Aorta (tissue), 5 donors: ENCODE results near the gene TTC12. TPM values are rescaled to one million over a fixed set of nuclear protein-coding genes. Genes with fewer than 3 reads are reported as not detected.

Experiments used
- ATAC-seq: fragments of 200-7000 bp; cut with Tn5 transposase; one replicate; pipeline ENCODE4 v1.9.1; 2022; ENCODE audit warnings: moderate library complexity; ENCODE audit not compliant: low FRiP score
- DNase-seq, 2 donors: peaks; one replicate each; pipeline ENCODE4 v3.0.0-alpha.2; 2020
- H3K27ac ChIP-seq, 2 donors: one replicate each; pipeline ENCODE4 v1.5.1; 2013; ENCODE audit warnings: low read length in 2 of 2, mild to moderate bottlenecking in 2 of 2, moderate library complexity in 2 of 2, control low read depth in 1 of 2, inconsistent platforms in 1 of 2, low read depth in 1 of 2
- H3K27me3 ChIP-seq, 2 donors: one replicate each; pipeline ENCODE4 v1.6.1; 2013; ENCODE audit warnings: control low read depth in 1 of 2, low read length in 1 of 2, mild to moderate bottlenecking in 1 of 2, moderate library complexity in 1 of 2; ENCODE audit not compliant: insufficient read depth in 2 of 2, control insufficient read depth in 1 of 2
- H3K36me3 ChIP-seq, 2 donors: one replicate each; pipeline ENCODE4 v1.6.1; 2013; ENCODE audit warnings: control low read depth in 1 of 2, low read length in 1 of 2, mild to moderate bottlenecking in 1 of 2; ENCODE audit not compliant: insufficient read depth in 2 of 2, control insufficient read depth in 1 of 2
- H3K4me1 ChIP-seq, 2 donors: one replicate each; pipeline ENCODE4 v1.6.1; 2013; ENCODE audit warnings: low read length in 2 of 2, control low read depth in 1 of 2, mild to moderate bottlenecking in 1 of 2, moderate library complexity in 1 of 2; ENCODE audit not compliant: insufficient read depth in 2 of 2, control insufficient read depth in 1 of 2
- H3K4me3 ChIP-seq, 2 donors: one replicate each; pipeline ENCODE4 v1.5.1; 2013; ENCODE audit warnings: low read length in 2 of 2, control low read depth in 1 of 2, mild to moderate bottlenecking in 1 of 2
- H3K9me3 ChIP-seq: one replicate; pipeline ENCODE4 v1.6.1; 2013; ENCODE audit warnings: mild to moderate bottlenecking, low read length; ENCODE audit not compliant: control insufficient read depth
- WGBS, 2 donors: extraction: QIAGEN DNeasy Blood & Tissue Kit; methylation state at CpG; one replicate each; pipeline ENCODE4 v1.1.7; 2013; 5-methylcytosine and 5-hydroxymethylcytosine counted together
- intact Hi-C, 2 donors: fragments of 100-400 bp; cut with DNase I; formaldehyde crosslinking; loops; one replicate each; pipeline versions ENCODE4 v1.14.2 to v1.15.0; 2022
- polyA plus RNA-seq, 2 donors: library from polyadenylated mRNA; stranded (reverse); fragments of 200-250 nt; gene quantifications; one replicate each; pipeline ENCODE4 v1.2.3, GENCODE V29; 2013
- total RNA-seq, 2 donors: library from RNA; stranded (reverse); fragmentation: NEBNext Ultra II Directional; extraction: Animal tissue kit (Norgen Biotek cat#: 25700); gene quantifications; one replicate each; pipeline ENCODE4 v1.2.1, GENCODE V29; 2021
- donor health status: healthy with polysubstance abuse.
- donor health status: Bipolar disorder and iron deficiency.
- donor health status: DM: no; HTN: no; CAD: no.
- donor health status: DM: no; HTN: no; CAD: no.
- donor health status: DM: yes; HTN: yes; CAD: no.

TTC12 gene
- total and polyA plus RNA-seq, 4 donors: 7.3 to 24.7 (median 10.3) TPM

- ATAC-seq (no peak), DNase-seq (no peak)
- no peaks in the 10 kb centered on the region for H3K27me3 ChIP-seq
- H3K4me3 ChIP-seq: no peak overlapping the region
- H3K36me3 ChIP-seq: no peaks in the 10 kb centered on the region
- no peaks in the 10 kb centered on the region for H3K4me1 ChIP-seq
- H3K9me3 ChIP-seq: no peaks in the 10 kb centered on the region
- WGBS, 2 donors: 89 to 90% methylated on average over 33 to 34 of the region's 34 CpGs
- intact Hi-C loops: no loop called here
- no peak overlapping the region for H3K27ac ChIP-seq
These were observed 41.3 kb upstream of the TTC12 start for GRCh38 chr11:113272927-113273615.

GRCh38 chr11:113273720-113274119 lies 40.7 kb upstream of the TTC12 start:
- no peak for DNase-seq
- intact Hi-C loops: no loop called here
- H3K9me3 ChIP-seq: no peaks in the 10 kb centered on the region
- no peaks in the 10 kb centered on the region for H3K36me3 ChIP-seq
- ATAC-seq: no peak
- 91 to 92% methylated on average over 10 of the region's 10 CpGs for WGBS, 2 donors
- no peaks in the 10 kb centered on the region for H3K4me1 ChIP-seq
- no peak overlapping the region for H3K4me3 ChIP-seq
- H3K27me3 ChIP-seq: no peaks in the 10 kb centered on the region
- no peak overlapping the region for H3K27ac ChIP-seq

GRCh38 chr11:113274713-113275582 lies 39.4 kb upstream of the TTC12 start:
- Histone ChIP-seq H3K4me1 (no peaks in the 10 kb centered on the region), H3K27me3 (peaks cover 0 to 1% of the 10 kb centered on the region in 2 donors), H3K9me3 (no peaks in the 10 kb centered on the region), H3K27ac (no peak overlapping the region), H3K36me3 (no peaks in the 10 kb centered on the region), H3K4me3 (no peak overlapping the region)
- WGBS, 2 donors: 89 to 91% methylated on average over 19 of the region's 19 CpGs
- ATAC-seq: no peak
- DNase-seq: no peak
- intact Hi-C loops: no loop called here

GRCh38 chr11:113275602-113276001 lies 38.8 kb upstream of the TTC12 start:
- Histone ChIP-seq H3K4me1 (no peaks in the 10 kb centered on the region), H3K27ac (no peak overlapping the region), H3K27me3 (peaks cover 0 to 1% of the 10 kb centered on the region in 2 donors), H3K4me3 (no peak overlapping the region), H3K36me3 (no peaks in the 10 kb centered on the region), H3K9me3 (no peaks in the 10 kb centered on the region)
- no peak for DNase-seq
- WGBS, 2 donors: 81% methylated on average over 7 of the region's 7 CpGs
- no peak for ATAC-seq
- intact Hi-C loops: no loop called here

- no peak for ATAC-seq
- no peak for DNase-seq
- peaks cover 0 to 1% of the 10 kb centered on the region in 2 donors for H3K27me3 ChIP-seq
- no peak overlapping the region for H3K27ac ChIP-seq
- intact Hi-C loops: no loop called here
- H3K36me3 ChIP-seq: no peaks in the 10 kb centered on the region
- no peaks in the 10 kb centered on the region for H3K9me3 ChIP-seq
- no peak overlapping the region for H3K4me3 ChIP-seq
- WGBS, 2 donors: 75 to 85% methylated on average over 2 of the region's 2 CpGs
- no peaks in the 10 kb centered on the region for H3K4me1 ChIP-seq
These were observed 37.9 kb upstream of the TTC12 start for GRCh38 chr11:113276466-113276865.

GRCh38 chr11:113277907-113278306 lies 36.5 kb upstream of the TTC12 start:
- WGBS, 2 donors: 94 to 96% methylated on average over 5 of the region's 5 CpGs
- Histone ChIP-seq H3K27ac (no peak overlapping the region), H3K9me3 (no peaks in the 10 kb centered on the region), H3K36me3 (no peaks in the 10 kb centered on the region), H3K27me3 (peaks cover 0 to 1% of the 10 kb centered on the region in 2 donors), H3K4me3 (no peak overlapping the region), H3K4me1 (no peaks in the 10 kb centered on the region)
- intact Hi-C loops: no loop called here
- no peak for ATAC-seq
- no peak for DNase-seq

GRCh38 chr11:113278481-113278880 lies 35.9 kb upstream of the TTC12 start:
- WGBS, 2 donors: 89 to 93% methylated on average over 9 of the region's 9 CpGs
- Histone ChIP-seq H3K9me3 (no peaks in the 10 kb centered on the region), H3K4me3 (no peak overlapping the region), H3K4me1 (no peaks in the 10 kb centered on the region), H3K27me3 (peaks cover 0 to 1% of the 10 kb centered on the region in 2 donors), H3K36me3 (no peaks in the 10 kb centered on the region), H3K27ac (no peak overlapping the region)
- no peak for DNase-seq
- no peak for ATAC-seq
- intact Hi-C loops: no loop called here

- DNase-seq (no peak), ATAC-seq (no peak)
- Histone ChIP-seq H3K4me1 (no peaks in the 10 kb centered on the region), H3K27me3 (peaks cover 0 to 1% of the 10 kb centered on the region in 2 donors), H3K9me3 (no peaks in the 10 kb centered on the region), H3K36me3 (no peaks in the 10 kb centered on the region), H3K27ac (no peak overlapping the region), H3K4me3 (no peak overlapping the region)
- intact Hi-C loops: no loop called here
- 66 to 75% methylated on average over 4 of the region's 4 CpGs for WGBS, 2 donors
These were observed 35.5 kb upstream of the TTC12 start for GRCh38 chr11:113278925-113279324.

- H3K27ac ChIP-seq: no peak overlapping the region
- intact Hi-C loops: no loop called here
- H3K4me3 ChIP-seq: no peak overlapping the region
- no peaks in the 10 kb centered on the region for H3K36me3 ChIP-seq
- DNase-seq: no peak
- H3K27me3 ChIP-seq: peaks cover 0 to 1% of the 10 kb centered on the region in 2 donors
- 88 to 92% methylated on average over 3 of the region's 3 CpGs for WGBS, 2 donors
- H3K4me1 ChIP-seq: no peaks in the 10 kb centered on the region
- no peaks in the 10 kb centered on the region for H3K9me3 ChIP-seq
- ATAC-seq: no peak
These were observed 34.8 kb upstream of the TTC12 start for GRCh38 chr11:113279591-113279990.
